GM19463 (cell line): ENCODE results near the gene MOB1A.
A peak's percentile ranks its signal among the peaks of the same experiment; 100 is the strongest.
"Not testable (repeated sequence)": the region's sequence is repeated elsewhere in the genome, so short reads cannot be mapped to it uniquely, and the experiment has no call there.

Experiments used
- ATAC-seq: cut with Tn5 transposase; IDR thresholded peaks from one replicate; pipeline ENCODE4 v1.9.1; 2021; ENCODE audit warnings: mild to moderate bottlenecking, moderate library complexity; ENCODE audit not compliant: unreplicated experiment

The MOB1A gene

GRCh38 chr2:74149570-74150319, 28.9 kb downstream of the MOB1A start:
- ATAC-seq: no peak

- no peak for ATAC-seq
These were observed 29.5 kb downstream of the MOB1A start for GRCh38 chr2:74149247-74149525.

- no peak for ATAC-seq
These were observed 30.0 kb downstream of the MOB1A start for GRCh38 chr2:74148457-74149246.

GRCh38 chr2:74147727-74148456, 30.8 kb downstream of the MOB1A start, which contains the start of gene BOLA3:
Gene BOLA3 (minus strand): TSS chr2:74147912. CDS start chr2:74147874, 38 bp downstream.
- ATAC-seq: peak; percentile 93

GRCh38 chr2:74146929-74147726, 31.6 kb downstream of the MOB1A start:
- ATAC-seq: peak; percentile 29

- ATAC-seq: no peak
These were observed 36.3 kb downstream of the MOB1A start for GRCh38 chr2:74142340-74142739.

- no peak for ATAC-seq
These were observed 39.9 kb downstream of the MOB1A start for GRCh38 chr2:74138600-74139323.

GRCh38 chr2:74137651-74138599, 40.8 kb downstream of the MOB1A start:
- ATAC-seq: no peak

GRCh38 chr2:74131901-74132300, 46.8 kb downstream of the MOB1A start:
- no peak for ATAC-seq

- no peak for ATAC-seq
These were observed 48.3 kb downstream of the MOB1A start for GRCh38 chr2:74130211-74130995.

GRCh38 chr2:74128206-74128605, 50.5 kb downstream of the MOB1A start:
- no peak for ATAC-seq

- not testable (repeated sequence) for ATAC-seq
These were observed 54.7 kb downstream of the MOB1A start for GRCh38 chr2:74123955-74124354.

GRCh38 chr2:74121846-74122245, 56.8 kb downstream of the MOB1A start:
- ATAC-seq: not testable (repeated sequence)

GRCh38 chr2:74119912-74120825, 58.5 kb downstream of the MOB1A start:
- peak; percentile 97 for ATAC-seq

- no peak for ATAC-seq
These were observed 59.3 kb downstream of the MOB1A start for GRCh38 chr2:74119339-74119738.

- ATAC-seq: no peak
These were observed 67.3 kb downstream of the MOB1A start for GRCh38 chr2:74111380-74111779.

GRCh38 chr2:74110537-74110936, 68.1 kb downstream of the MOB1A start:
- ATAC-seq: no peak
